ENCODE results near the gene HTR4. TPM values are rescaled to one million over a fixed set of nuclear protein-coding genes. Genes with fewer than 3 reads are reported as not detected.

HTR4 gene
- total and polyA plus RNA-seq, 2 of the 4 experiments (the other 2 are of a cell fraction) = not detected

DNA sequence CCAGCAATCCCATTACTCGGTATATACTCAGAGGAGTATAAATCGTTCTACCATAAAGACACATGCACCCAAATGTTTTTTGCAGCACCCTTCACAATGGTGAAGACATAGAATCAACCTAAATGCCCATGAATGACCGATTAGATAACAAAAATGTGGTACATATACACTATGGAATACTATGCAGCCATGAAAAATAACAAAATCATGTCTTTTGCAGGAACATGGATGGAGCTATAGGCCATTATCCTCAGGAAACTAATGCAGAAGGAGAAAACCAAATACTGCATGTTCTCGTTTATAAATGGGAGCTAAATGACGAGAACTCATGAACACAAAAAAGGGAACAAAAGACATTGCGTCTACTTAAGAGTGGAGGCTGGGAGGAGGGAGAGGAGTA is 114.5 kb downstream of the HTR4 start:
- CTCF ChIA-PET = no interaction called here
- H2AK9ac ChIP-seq (replicated peaks; ENCODE audit: low read depth, low read length, poor library complexity) = no peak overlapping the region
- DNase-seq = no peak
- H3K27me3 ChIP-seq (ENCODE audit: control insufficient read depth, insufficient read depth, low read length) = no peaks in the 10 kb centered on the region
- no peak overlapping the region for H2AK5ac ChIP-seq (ENCODE audit: low read depth, low read length)
- H3K9me3 ChIP-seq (ENCODE audit: control insufficient read depth, insufficient read depth, low read length) = no peaks in the 10 kb centered on the region
- no peak overlapping the region for H3K4me3 ChIP-seq (ENCODE audit: insufficient read depth, low read depth, low read length)
- H2BK20ac ChIP-seq (ENCODE audit: low read depth, low read length) = no peak overlapping the region
- no peak overlapping the region for H2BK15ac ChIP-seq (ENCODE audit: low read depth, low read length)
- H3K36me3 ChIP-seq (ENCODE audit: control insufficient read depth, insufficient read depth, low read length) = no peaks in the 10 kb centered on the region
- H3K56ac ChIP-seq (ENCODE audit: extremely low read depth, insufficient read depth, low read length) = no peak overlapping the region
- H3K23ac ChIP-seq (ENCODE audit: low read depth, low read length) = no peak overlapping the region
- no peak overlapping the region for H3K4ac ChIP-seq (ENCODE audit: low read depth, low read length)
- no peak overlapping the region for H4K91ac ChIP-seq (ENCODE audit: insufficient read depth, low read depth, low read length)
- TF ChIP-seq, protein P1, sequence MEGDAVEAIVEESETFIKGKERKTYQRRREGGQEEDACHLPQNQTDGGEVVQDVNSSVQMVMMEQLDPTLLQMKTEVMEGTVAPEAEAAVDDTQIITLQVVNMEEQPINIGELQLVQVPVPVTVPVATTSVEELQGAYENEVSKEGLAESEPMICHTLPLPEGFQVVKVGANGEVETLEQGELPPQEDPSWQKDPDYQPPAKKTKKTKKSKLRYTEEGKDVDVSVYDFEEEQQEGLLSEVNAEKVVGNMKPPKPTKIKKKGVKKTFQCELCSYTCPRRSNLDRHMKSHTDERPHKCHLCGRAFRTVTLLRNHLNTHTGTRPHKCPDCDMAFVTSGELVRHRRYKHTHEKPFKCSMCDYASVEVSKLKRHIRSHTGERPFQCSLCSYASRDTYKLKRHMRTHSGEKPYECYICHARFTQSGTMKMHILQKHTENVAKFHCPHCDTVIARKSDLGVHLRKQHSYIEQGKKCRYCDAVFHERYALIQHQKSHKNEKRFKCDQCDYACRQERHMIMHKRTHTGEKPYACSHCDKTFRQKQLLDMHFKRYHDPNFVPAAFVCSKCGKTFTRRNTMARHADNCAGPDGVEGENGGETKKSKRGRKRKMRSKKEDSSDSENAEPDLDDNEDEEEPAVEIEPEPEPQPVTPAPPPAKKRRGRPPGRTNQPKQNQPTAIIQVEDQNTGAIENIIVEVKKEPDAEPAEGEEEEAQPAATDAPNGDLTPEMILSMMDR (conservative IDR thresholded peaks at IDR 0.05; ENCODE audit: low read depth, low read length) = no peak
- no peak for TF ChIP-seq RAD21 (IDR thresholded peaks at IDR 0.05; ENCODE audit: low read length)
- TF ChIP-seq RFX5 (IDR thresholded peaks at IDR 0.05; ENCODE audit: low read depth, low read length) = no peak
- no peak for TF ChIP-seq MXI1 (IDR thresholded peaks at IDR 0.05; ENCODE audit: borderline replicate concordance, low read depth, low read length)
- TF ChIP-seq SMC3 (IDR thresholded peaks at IDR 0.05; ENCODE audit: low read depth, low read length) = no peak
- TF ChIP-seq CHD1 (IDR thresholded peaks at IDR 0.05; ENCODE audit: low read depth, low read length) = no peak
- no peak for TF ChIP-seq USF2 (IDR thresholded peaks at IDR 0.05; ENCODE audit: low read depth, low read length)
- TF ChIP-seq MAZ (IDR thresholded peaks at IDR 0.05; ENCODE audit: borderline replicate concordance, low read depth, low read length) = no peak
- no peak for TF ChIP-seq BHLHE40 (IDR thresholded peaks at IDR 0.05; ENCODE audit: low read depth, low read length)
- no peak for TF ChIP-seq FOS (IDR thresholded peaks at IDR 0.05; ENCODE audit: low read depth, low read length)
- no peak for TF ChIP-seq NFE2L2 (IDR thresholded peaks at IDR 0.05; ENCODE audit: low read depth, low read length)
- no peak for TF ChIP-seq POLR2A (IDR thresholded peaks at IDR 0.05; ENCODE audit: low read depth, low read length)
- TF ChIP-seq CEBPB (IDR thresholded peaks at IDR 0.05; ENCODE audit: low read depth, low read length) = no peak
- TF ChIP-seq, protein P2, sequence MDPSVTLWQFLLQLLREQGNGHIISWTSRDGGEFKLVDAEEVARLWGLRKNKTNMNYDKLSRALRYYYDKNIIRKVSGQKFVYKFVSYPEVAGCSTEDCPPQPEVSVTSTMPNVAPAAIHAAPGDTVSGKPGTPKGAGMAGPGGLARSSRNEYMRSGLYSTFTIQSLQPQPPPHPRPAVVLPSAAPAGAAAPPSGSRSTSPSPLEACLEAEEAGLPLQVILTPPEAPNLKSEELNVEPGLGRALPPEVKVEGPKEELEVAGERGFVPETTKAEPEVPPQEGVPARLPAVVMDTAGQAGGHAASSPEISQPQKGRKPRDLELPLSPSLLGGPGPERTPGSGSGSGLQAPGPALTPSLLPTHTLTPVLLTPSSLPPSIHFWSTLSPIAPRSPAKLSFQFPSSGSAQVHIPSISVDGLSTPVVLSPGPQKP (IDR thresholded peaks at IDR 0.05; ENCODE audit: borderline replicate concordance, low read depth, low read length) = no peak
- no peak for TF ChIP-seq MAFK (IDR thresholded peaks at IDR 0.05; ENCODE audit: low read depth, low read length)
- TF ChIP-seq RCOR1 (IDR thresholded peaks at IDR 0.05; ENCODE audit: insufficient replicate concordance, low read length) = no peak
- no peak overlapping the region for H4K8ac ChIP-seq (ENCODE audit: low read depth in 2 of 2, low read length in 2 of 2)
- H4K20me1 ChIP-seq (ENCODE audit: insufficient read depth, low read length) = no peaks in the 10 kb centered on the region
- no peaks in the 10 kb centered on the region for H3K4me1 ChIP-seq (ENCODE audit: control insufficient read depth, insufficient read depth, low read length)
- WGBS, 2 experiments (ENCODE audit: extremely low coverage in 2 of 2, insufficient read length in 1 of 2) = no CpG with 5 or more reads among the region's 6 CpGs
- H3K79me1 ChIP-seq (ENCODE audit: low read depth in 1 of 2, low read length in 2 of 2) = no peaks in the 10 kb centered on the region
- intact Hi-C loops (cut with micrococcal nuclease) = no loop called here
- POLR2A ChIA-PET (ENCODE audit: unreplicated experiment) = no interaction called here
- dilution Hi-C loops (cut with HindIII; ENCODE audit: low sequenced_read_pairs, unreplicated experiment) = no loop called here
- no peak overlapping the region for H3K4me2 ChIP-seq (ENCODE audit: low read depth, low read length)
- in situ Hi-C loops (cut with MboI; ENCODE audit: low sequenced_read_pairs) = no loop called here
- no peak overlapping the region for H2AFZ ChIP-seq (replicated peaks; ENCODE audit: low read length, poor library complexity)
- H2BK120ac ChIP-seq (ENCODE audit: low read depth, low read length) = no peak overlapping the region
- no peak overlapping the region for H3K18ac ChIP-seq (ENCODE audit: low read depth, low read length)
- no TSS peak for BruUV-seq (replicated peaks)
- H3K9ac ChIP-seq (ENCODE audit: low read depth, low read length) = no peak overlapping the region
- no peak overlapping the region for H2BK5ac ChIP-seq (ENCODE audit: low read depth, low read length, poor library complexity, severe bottlenecking)
- no peak for ATAC-seq (ENCODE audit: low read depth)
- no peak overlapping the region for H3K27ac ChIP-seq (ENCODE audit: insufficient read depth, low read length)
- H4K5ac ChIP-seq (ENCODE audit: low read depth, low read length) = no peak overlapping the region
- H3K14ac ChIP-seq (replicated peaks; ENCODE audit: low read depth, low read length) = no peak overlapping the region
- no peaks in the 10 kb centered on the region for H3K9me1 ChIP-seq (ENCODE audit: insufficient read depth, low read length)

Data from IMR-90 (cell line).